MG63 (cell line): ENCODE results near the gene POTEM. TPM values are rescaled to one million over a fixed set of nuclear protein-coding genes. Genes with fewer than 3 reads are reported as not detected.
"Not testable (repeated sequence)": the region's sequence is repeated elsewhere in the genome, so short reads cannot be mapped to it uniquely, and the experiment has no call there.

Experiments used
- DNase-seq: peaks from one replicate; pipeline ENCODE4 v3.0.0-alpha.2; 2020
- H3K27me3 ChIP-seq: fragments of 250-450 bp; sonication (Bioruptor Pico); 2 replicates; pipeline ENCODE4 v1.5.1; 2020; ENCODE audit warnings: mild to moderate bottlenecking, moderate library complexity
- H3K36me3 ChIP-seq: fragments of 250-450 bp; sonication (Bioruptor Pico); 2 replicates; pipeline ENCODE4 v1.5.1; 2020; ENCODE audit warnings: mild to moderate bottlenecking, moderate library complexity
- H3K4me3 ChIP-seq: fragments of 250-450 bp; sonication (Bioruptor Pico); 2 replicates; pipeline ENCODE4 v1.5.1; 2020; ENCODE audit warnings: mild to moderate bottlenecking, moderate library complexity
- H3K9me3 ChIP-seq: fragments of 250-450 bp; sonication (Bioruptor Pico); 2 replicates; pipeline ENCODE4 v1.5.1; 2020; ENCODE audit warnings: mild to moderate bottlenecking, moderate library complexity
- total RNA-seq: library from RNA; depleted of rRNA; stranded (reverse); fragments of >200 nt; shearing (Covaris generic); gene quantifications from 2 replicates; pipeline ENCODE4 v1.2.3, GENCODE V29; 2014; ENCODE audit warnings: low replicate concordance

Gene POTEM
- total RNA-seq, 1 experiment from 2014 or later = not detected

- H3K9me3 ChIP-seq, H3K4me3 ChIP-seq, H3K27me3 ChIP-seq, H3K36me3 ChIP-seq, DNase-seq: not testable (repeated sequence)
Measured at GRCh38 chr14:19025080-19025589, 57.9 kb downstream of the POTEM start.

- DNase-seq, H3K4me3 ChIP-seq, H3K27me3 ChIP-seq, H3K9me3 ChIP-seq, H3K36me3 ChIP-seq: not testable (repeated sequence)
Measured at GRCh38 chr14:19026649-19027351, 59.6 kb downstream of the POTEM start.

DNA sequence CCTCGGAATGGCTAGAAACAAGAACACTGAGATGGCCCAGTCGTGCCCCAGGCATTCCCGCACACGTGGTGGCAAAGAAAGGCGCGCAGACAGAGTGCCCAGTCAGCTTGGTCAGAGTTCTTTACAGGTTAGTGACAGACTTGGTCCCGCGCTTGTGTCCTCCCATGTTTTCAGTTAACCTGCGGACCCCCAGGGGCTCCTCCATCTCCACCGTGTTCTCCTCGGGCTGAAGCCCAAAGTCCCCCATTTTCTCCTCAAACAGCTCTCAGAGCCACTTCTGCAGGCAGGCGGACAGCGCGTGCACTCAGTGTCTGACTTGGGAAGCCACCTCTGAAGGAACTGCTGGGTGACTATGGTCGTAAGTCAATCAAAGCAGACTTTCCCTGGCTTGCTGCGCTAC is 60.7 kb downstream of the POTEM start:
- not testable (repeated sequence) for H3K9me3 ChIP-seq, DNase-seq, H3K4me3 ChIP-seq, H3K27me3 ChIP-seq, H3K36me3 ChIP-seq

DNA sequence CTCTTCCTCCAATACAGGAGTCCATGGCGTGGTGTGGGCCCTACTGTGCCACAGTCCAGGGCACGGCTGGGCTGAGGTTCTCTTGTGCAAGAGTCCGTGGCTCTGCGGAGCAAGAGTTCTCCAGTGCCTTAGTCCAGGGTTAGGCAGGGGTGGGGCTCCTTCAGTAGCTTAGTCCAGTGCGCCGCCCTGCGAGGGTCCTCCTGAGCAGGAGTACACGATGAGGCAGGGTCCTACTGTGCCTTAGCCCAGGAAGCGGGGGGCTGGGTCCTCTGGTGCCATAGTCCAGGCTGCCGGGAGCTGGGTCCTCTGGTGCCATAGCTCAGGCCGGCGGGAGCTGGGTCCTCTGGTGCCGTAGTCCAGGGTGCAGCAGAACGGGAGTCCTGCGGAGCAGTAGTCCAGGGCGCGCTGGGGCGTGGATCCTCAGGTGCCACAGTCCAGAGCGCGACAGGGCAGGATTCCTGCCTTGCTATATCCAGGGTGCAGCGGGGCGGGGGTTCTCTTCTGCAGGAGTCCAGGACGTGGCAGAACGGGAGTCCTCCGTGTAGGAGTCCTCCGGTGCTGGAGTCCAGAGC is 69.7 kb downstream of the POTEM start:
- not testable (repeated sequence) for H3K27me3 ChIP-seq, DNase-seq, H3K9me3 ChIP-seq, H3K36me3 ChIP-seq, H3K4me3 ChIP-seq

- H3K36me3 ChIP-seq, DNase-seq, H3K9me3 ChIP-seq, H3K27me3 ChIP-seq, H3K4me3 ChIP-seq: not testable (repeated sequence)
Measured at GRCh38 chr14:19038060-19038664, 70.9 kb downstream of the POTEM start.

DNA sequence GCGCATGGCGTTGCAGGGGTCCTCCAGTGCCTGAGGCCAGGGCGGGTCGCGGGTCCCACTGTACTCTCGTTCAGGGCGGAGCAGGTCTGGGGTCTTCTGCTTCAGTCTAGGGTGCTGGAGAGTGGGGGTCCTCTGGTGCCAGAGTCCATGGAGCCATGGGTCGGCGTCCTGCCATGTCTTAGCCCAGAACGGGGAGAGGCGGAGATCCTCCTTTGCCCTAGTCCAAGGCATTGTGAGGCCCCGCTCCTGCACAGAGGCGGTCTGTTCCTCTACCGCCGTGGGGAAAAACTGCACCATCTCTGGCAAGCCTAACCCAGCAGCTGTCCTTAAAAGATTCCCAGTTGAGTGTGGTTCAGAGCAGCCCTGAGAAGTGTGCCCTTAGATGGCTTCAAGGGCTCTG is 71.6 kb downstream of the POTEM start:
- H3K9me3 ChIP-seq, H3K27me3 ChIP-seq, H3K4me3 ChIP-seq, DNase-seq, H3K36me3 ChIP-seq: not testable (repeated sequence)

DNA sequence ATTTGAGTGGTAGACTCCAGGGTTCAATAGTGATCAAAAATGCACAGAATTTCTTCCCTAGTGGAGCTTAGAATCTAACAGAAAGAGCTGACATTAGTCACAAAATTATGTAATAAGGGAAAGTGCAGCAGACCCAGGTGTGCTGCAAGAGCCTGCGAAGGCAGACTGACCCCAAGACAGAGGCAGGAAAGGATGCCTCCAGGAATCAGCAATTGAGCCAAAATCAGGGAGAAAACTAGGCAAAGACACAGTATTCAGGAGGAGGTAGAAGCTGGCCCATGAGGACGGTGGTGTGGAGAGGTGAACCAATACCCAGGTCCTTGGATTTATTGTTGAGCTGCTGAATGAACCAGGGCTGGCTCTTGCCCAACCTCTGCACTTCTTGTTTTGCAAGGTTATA is 76.2 kb downstream of the POTEM start:
- not testable (repeated sequence) for H3K27me3 ChIP-seq, DNase-seq, H3K4me3 ChIP-seq, H3K9me3 ChIP-seq, H3K36me3 ChIP-seq
